Adipocyte (in vitro differentiated cells): ENCODE results near the gene ANAPC4.
"Not testable (repeated sequence)": the region's sequence is repeated elsewhere in the genome, so short reads cannot be mapped to it uniquely, and the experiment has no call there.

Experiments used
- DNase-seq: peaks from one replicate; pipeline ENCODE4 v3.0.0-alpha.2; 2015; ENCODE audit warnings: low read depth
- H3K27me3 ChIP-seq: replicated peaks from 2 replicates; pipeline ENCODE4 v1.7.0; 2013; ENCODE audit warnings: mild to moderate bottlenecking, low read length, moderate library complexity; ENCODE audit not compliant: control insufficient read depth, insufficient read depth
- H3K36me3 ChIP-seq: 2 replicates; pipeline ENCODE4 v1.7.0; 2013; ENCODE audit warnings: low read length, mild to moderate bottlenecking, moderate library complexity; ENCODE audit not compliant: control insufficient read depth, insufficient read depth, severe bottlenecking
- H3K4me1 ChIP-seq: 2 replicates; pipeline ENCODE4 v1.7.0; 2013; ENCODE audit warnings: mild to moderate bottlenecking, low read length, moderate library complexity; ENCODE audit not compliant: control insufficient read depth, insufficient read depth
- H3K4me3 ChIP-seq: 2 replicates; pipeline ENCODE4 v1.7.0; 2013; ENCODE audit warnings: mild to moderate bottlenecking, low read length, moderate library complexity
- H3K9ac ChIP-seq: 2 replicates; pipeline ENCODE4 v1.7.0; 2013; ENCODE audit warnings: mild to moderate bottlenecking, low read length, moderate library complexity
- H3K9me3 ChIP-seq: 2 replicates; pipeline ENCODE4 v1.7.0; 2013; ENCODE audit warnings: mild to moderate bottlenecking, low read length, moderate library complexity; ENCODE audit not compliant: control insufficient read depth

Gene ANAPC4

GRCh38 chr4:25351777-25352416 is 25.2 kb upstream of the ANAPC4 start:
- Histone ChIP-seq H3K4me1 (peaks cover 6% of the 10 kb centered on the region), H3K9ac (no peak overlapping the region), H3K4me3 (no peak overlapping the region), H3K36me3 (peaks cover 5% of the 10 kb centered on the region), H3K9me3 (no peaks in the 10 kb centered on the region), H3K27me3 (no peaks in the 10 kb centered on the region)
- DNase-seq, result peak; percentile 42

GRCh38 chr4:25356068-25356467 is 21.0 kb upstream of the ANAPC4 start:
- Histone ChIP-seq H3K4me1 (peaks cover 6% of the 10 kb centered on the region), H3K4me3 (no peak overlapping the region), H3K36me3 (peaks cover 3% of the 10 kb centered on the region), H3K9me3 (no peaks in the 10 kb centered on the region), H3K9ac (no peak overlapping the region), H3K27me3 (no peaks in the 10 kb centered on the region)
- no peak for DNase-seq

- DNase-seq, result no peak
- no peak overlapping the region for H3K9ac ChIP-seq
- H3K4me3 ChIP-seq, result no peak overlapping the region
- peaks cover 3% of the 10 kb centered on the region for H3K36me3 ChIP-seq
- no peaks in the 10 kb centered on the region for H3K4me1 ChIP-seq
- H3K27me3 ChIP-seq, result no peaks in the 10 kb centered on the region
- no peaks in the 10 kb centered on the region for H3K9me3 ChIP-seq
Measured at GRCh38 chr4:25358515-25359275, 18.4 kb upstream of the ANAPC4 start.

GRCh38 chr4:25361253-25361652 is 15.8 kb upstream of the ANAPC4 start:
- no peak overlapping the region for H3K4me3 ChIP-seq
- H3K27me3 ChIP-seq, result no peaks in the 10 kb centered on the region
- H3K4me1 ChIP-seq, result no peaks in the 10 kb centered on the region
- DNase-seq, result no peak
- no peaks in the 10 kb centered on the region for H3K9me3 ChIP-seq
- H3K9ac ChIP-seq, result no peak overlapping the region
- H3K36me3 ChIP-seq, result peaks cover 9% of the 10 kb centered on the region

- Histone ChIP-seq H3K9me3 (no peaks in the 10 kb centered on the region), H3K36me3 (peaks cover 16% of the 10 kb centered on the region), H3K4me1 (no peaks in the 10 kb centered on the region), H3K27me3 (no peaks in the 10 kb centered on the region), H3K9ac (no peak overlapping the region), H3K4me3 (no peak overlapping the region)
- peak; percentile 77 for DNase-seq
Measured at GRCh38 chr4:25367004-25367621, 9.9 kb upstream of the ANAPC4 start.

GRCh38 chr4:25367877-25368276 is 9.2 kb upstream of the ANAPC4 start:
- H3K9ac ChIP-seq, result no peak overlapping the region
- H3K27me3 ChIP-seq, result no peaks in the 10 kb centered on the region
- H3K4me1 ChIP-seq, result no peaks in the 10 kb centered on the region
- no peak overlapping the region for H3K4me3 ChIP-seq
- H3K36me3 ChIP-seq, result peaks cover 16% of the 10 kb centered on the region
- H3K9me3 ChIP-seq, result no peaks in the 10 kb centered on the region
- no peak for DNase-seq

- no peak overlapping the region for H3K9ac ChIP-seq
- H3K27me3 ChIP-seq, result no peaks in the 10 kb centered on the region
- no peak for DNase-seq
- H3K4me3 ChIP-seq, result no peak overlapping the region
- peaks cover 16% of the 10 kb centered on the region for H3K36me3 ChIP-seq
- no peaks in the 10 kb centered on the region for H3K9me3 ChIP-seq
- H3K4me1 ChIP-seq, result no peaks in the 10 kb centered on the region
Measured at GRCh38 chr4:25368315-25368714, 8.7 kb upstream of the ANAPC4 start.

- no peak for DNase-seq
- Histone ChIP-seq H3K4me3 (no peak overlapping the region), H3K4me1 (no peaks in the 10 kb centered on the region), H3K27me3 (no peaks in the 10 kb centered on the region), H3K9ac (no peak overlapping the region), H3K36me3 (peaks cover 13% of the 10 kb centered on the region), H3K9me3 (no peaks in the 10 kb centered on the region)
Measured at GRCh38 chr4:25370242-25370641, 6.8 kb upstream of the ANAPC4 start.

- H3K27me3 ChIP-seq, H3K9ac ChIP-seq, DNase-seq, H3K4me1 ChIP-seq, H3K9me3 ChIP-seq, H3K4me3 ChIP-seq: not testable (repeated sequence)
- peaks cover 10% of the 10 kb centered on the region for H3K36me3 ChIP-seq
Measured at GRCh38 chr4:25372549-25372948, 4.5 kb upstream of the ANAPC4 start.

- DNase-seq, result peak; percentile 18
- H3K36me3 ChIP-seq, result peaks cover 21% of the 10 kb centered on the region
- H3K9ac ChIP-seq, result peak overlapping the region; percentile 97
- no peaks in the 10 kb centered on the region for H3K27me3 ChIP-seq
- H3K9me3 ChIP-seq, result no peaks in the 10 kb centered on the region
- H3K4me3 ChIP-seq, result peak overlapping the region; percentile 98
- H3K4me1 ChIP-seq, result peaks cover 14% of the 10 kb centered on the region
Measured at GRCh38 chr4:25377572-25378436, 741 bp downstream of the ANAPC4 start.

- peak overlapping the region; percentile 98 for H3K4me3 ChIP-seq
- no peak for DNase-seq
- peaks cover 27% of the 10 kb centered on the region for H3K36me3 ChIP-seq
- peaks cover 14% of the 10 kb centered on the region for H3K4me1 ChIP-seq
- no peaks in the 10 kb centered on the region for H3K9me3 ChIP-seq
- no peaks in the 10 kb centered on the region for H3K27me3 ChIP-seq
- peak overlapping the region; percentile 97 for H3K9ac ChIP-seq
Measured at GRCh38 chr4:25378437-25378743, 1.3 kb downstream of the ANAPC4 start.
